IMR-90 (cell line): ENCODE measurements around the gene STARD10. TPM values are rescaled to one million over a fixed set of nuclear protein-coding genes. Genes with fewer than 3 reads are reported as not detected.

Experiments
- ATAC-seq: fragments of 200-7000 bp; cut with Tn5 transposase; 2 replicates; pipeline ENCODE4 v1.9.1; 2020; ENCODE audit warnings: low read depth, mild to moderate bottlenecking, moderate library complexity
- BruUV-seq: library from RNA; stranded (reverse); fragments of 400-500 nt; replicated peaks from 2 replicates; lab custom pipeline; 2021; lab: Mats Ljungman, UMichigan
- CTCF ChIA-PET: fragments of 300-600 bp; formaldehyde crosslinking; extraction: SDS; loops from one replicate; lab custom pipeline; 2021; ENCODE audit warnings: antibody characterized with exemption; lab: Yijun Ruan, JAX
- POLR2A ChIA-PET: fragments of 300-600 bp; sonication (Branson Sonifier 250); formaldehyde crosslinking; loops from one replicate; lab custom pipeline; 2022; ENCODE audit warnings: antibody characterized with exemption; ENCODE audit not compliant: unreplicated experiment; lab: Charles Lee
- DNase-seq: peaks from one replicate; pipeline ENCODE4 v3.0.0; 2013
- H2AFZ ChIP-seq: replicated peaks from 2 replicates; pipeline ENCODE3; 2013; ENCODE audit warnings: low read length, mild to moderate bottlenecking; ENCODE audit not compliant: poor library complexity
- H2AK5ac ChIP-seq: 2 replicates; pipeline ENCODE4 v1.6.1; 2013; ENCODE audit warnings: low read depth, low read length, inconsistent platforms
- H2AK9ac ChIP-seq: replicated peaks from 2 replicates; pipeline ENCODE3; 2013; ENCODE audit warnings: mild to moderate bottlenecking, low read depth, low read length, moderate library complexity; ENCODE audit not compliant: poor library complexity
- H2BK120ac ChIP-seq: 2 replicates; pipeline ENCODE4 v1.6.1; 2013; ENCODE audit warnings: low read depth, low read length, inconsistent platforms
- H2BK15ac ChIP-seq: 3 replicates; pipeline ENCODE4 v1.6.1; 2013; ENCODE audit warnings: low read depth, low read length, inconsistent platforms
- H2BK20ac ChIP-seq: 2 replicates; pipeline ENCODE4 v1.6.1; 2013; ENCODE audit warnings: low read depth, mild to moderate bottlenecking, inconsistent platforms, low read length, moderate library complexity
- H2BK5ac ChIP-seq: 2 replicates; pipeline ENCODE4 v1.6.1; 2013; ENCODE audit warnings: mild to moderate bottlenecking, low read depth, low read length, inconsistent platforms; ENCODE audit not compliant: poor library complexity, severe bottlenecking
- H3K14ac ChIP-seq: replicated peaks from 2 replicates; pipeline ENCODE4 v1.6.1; 2013; ENCODE audit warnings: low read depth, low read length, inconsistent platforms
- H3K18ac ChIP-seq: 2 replicates; pipeline ENCODE4 v1.6.1; 2013; ENCODE audit warnings: low read depth, low read length, control low read depth
- H3K23ac ChIP-seq: 2 replicates; pipeline ENCODE4 v1.6.1; 2013; ENCODE audit warnings: low read depth, low read length, inconsistent platforms
- H3K27ac ChIP-seq: 2 replicates; pipeline ENCODE4 v1.5.1; 2013; ENCODE audit warnings: mild to moderate bottlenecking, control low read depth, low read length; ENCODE audit not compliant: insufficient read depth
- H3K27me3 ChIP-seq: 2 replicates; pipeline ENCODE4 v1.6.1; 2013; ENCODE audit warnings: low read length; ENCODE audit not compliant: control insufficient read depth, insufficient read depth
- H3K36me3 ChIP-seq: 2 replicates; pipeline ENCODE4 v1.6.1; 2013; ENCODE audit warnings: low read length, mixed read lengths; ENCODE audit not compliant: control insufficient read depth, insufficient read depth
- H3K4ac ChIP-seq: 2 replicates; pipeline ENCODE4 v1.6.1; 2013; ENCODE audit warnings: low read depth, low read length, inconsistent platforms
- H3K4me1 ChIP-seq: 2 replicates; pipeline ENCODE4 v1.6.1; 2013; ENCODE audit warnings: low read length, mixed read lengths; ENCODE audit not compliant: control insufficient read depth, insufficient read depth
- H3K4me2 ChIP-seq: 2 replicates; pipeline ENCODE4 v1.6.1; 2013; ENCODE audit warnings: low read depth, mild to moderate bottlenecking, control low read depth, low read length, moderate library complexity
- H3K4me3 ChIP-seq: 2 replicates; pipeline ENCODE4 v1.5.1; 2013; ENCODE audit warnings: low read depth, mild to moderate bottlenecking, control low read depth, low read length, moderate library complexity; ENCODE audit not compliant: insufficient read depth
- H3K56ac ChIP-seq: 2 replicates; pipeline ENCODE4 v1.6.1; 2013; ENCODE audit warnings: low read length, inconsistent platforms; ENCODE audit not compliant: insufficient read depth; ENCODE audit errors: extremely low read depth
- H3K79me1 ChIP-seq, 2 experiments: 2 replicates each; pipeline ENCODE4 v1.6.1; 2013; ENCODE audit warnings: low read length in 2 of 2, inconsistent platforms in 1 of 2, low read depth in 1 of 2
- H3K9ac ChIP-seq: 2 replicates; pipeline ENCODE4 v1.6.1; 2013; ENCODE audit warnings: low read depth, low read length, control low read depth
- H3K9me1 ChIP-seq: 2 replicates; pipeline ENCODE4 v1.6.1; 2013; ENCODE audit warnings: low read length, inconsistent platforms; ENCODE audit not compliant: insufficient read depth
- H3K9me3 ChIP-seq: 2 replicates; pipeline ENCODE4 v1.6.1; 2013; ENCODE audit warnings: low read length; ENCODE audit not compliant: control insufficient read depth, insufficient read depth
- H4K20me1 ChIP-seq: 2 replicates; pipeline ENCODE4 v1.6.1; 2013; ENCODE audit warnings: low read length, inconsistent platforms; ENCODE audit not compliant: insufficient read depth
- H4K5ac ChIP-seq: 2 replicates; pipeline ENCODE4 v1.6.1; 2013; ENCODE audit warnings: mild to moderate bottlenecking, low read depth, low read length, control low read depth
- H4K8ac ChIP-seq, 2 experiments: 2 replicates each; pipeline ENCODE4 v1.6.1; 2013; ENCODE audit warnings: low read depth in 2 of 2, low read length in 2 of 2, control low read depth in 1 of 2, inconsistent platforms in 1 of 2
- H4K91ac ChIP-seq: 2 replicates; pipeline ENCODE4 v1.6.1; 2013; ENCODE audit warnings: low read depth, low read length, inconsistent platforms; ENCODE audit not compliant: insufficient read depth
- BHLHE40 ChIP-seq: fragments of 150-350 bp; IDR thresholded peaks from 2 replicates; pipeline ENCODE4 v1.6.1; 2016; ENCODE audit warnings: mild to moderate bottlenecking, low read depth, low read length
- CEBPB ChIP-seq: IDR thresholded peaks from 2 replicates; pipeline ENCODE4 v1.6.1; 2012; ENCODE audit warnings: low read depth, low read length, improper control_type of control experiment
- CHD1 ChIP-seq: IDR thresholded peaks from 2 replicates; pipeline ENCODE4 v1.6.1; 2012; ENCODE audit warnings: low read depth, low read length, improper control_type of control experiment
- FOS ChIP-seq: fragments of 150-350 bp; IDR thresholded peaks from 2 replicates; pipeline ENCODE4 v1.6.1; 2016; ENCODE audit warnings: low read depth, low read length
- MAFK ChIP-seq: IDR thresholded peaks from 2 replicates; pipeline ENCODE4 v1.6.1; 2012; ENCODE audit warnings: low read depth, low read length, improper control_type of control experiment
- NFE2L2 ChIP-seq: fragments of 150-350 bp; IDR thresholded peaks from 2 replicates; pipeline ENCODE4 v1.6.1; 2016; ENCODE audit warnings: low read depth, mild to moderate bottlenecking, low read length
- POLR2A ChIP-seq: IDR thresholded peaks from 2 replicates; pipeline ENCODE4 v1.6.1; 2012; ENCODE audit warnings: mild to moderate bottlenecking, low read depth, low read length
- RAD21 ChIP-seq: IDR thresholded peaks from 2 replicates; pipeline ENCODE4 v1.6.1; 2012; ENCODE audit warnings: low read length, improper control_type of control experiment
- RCOR1 ChIP-seq: IDR thresholded peaks from 2 replicates; pipeline ENCODE4 v1.6.1; 2012; ENCODE audit warnings: mild to moderate bottlenecking, low read length, improper control_type of control experiment; ENCODE audit not compliant: insufficient replicate concordance
- RFX5 ChIP-seq: IDR thresholded peaks from 2 replicates; pipeline ENCODE4 v1.8.0; 2012; ENCODE audit warnings: low read depth, mild to moderate bottlenecking, low read length, moderate library complexity
- WGBS, 2 experiments: methylation state at CpG; one replicate each; pipeline versions ENCODE4 v1.1.5 to v1.1.7; 2013; ENCODE audit warnings: missing lambda C conversion rate in 2 of 2; ENCODE audit not compliant: insufficient read length in 1 of 2; ENCODE audit errors: extremely low coverage in 2 of 2; 5-methylcytosine and 5-hydroxymethylcytosine counted together
- dilution Hi-C: fragments of 300-500 bp; cut with HindIII; formaldehyde crosslinking; loops from one replicate; pipeline ENCODE4 v1.14.3; 2018; ENCODE audit warnings: low sequenced_read_pairs; ENCODE audit not compliant: unreplicated experiment
- in situ Hi-C: fragments of 300-500 bp; cut with MboI; formaldehyde crosslinking; loops from 3 replicates; pipeline ENCODE4 v1.14.3; 2019; ENCODE audit warnings: low sequenced_read_pairs, inconsistent platforms, mixed read lengths
- intact Hi-C: fragments of 100-400 bp; cut with micrococcal nuclease; formaldehyde crosslinking; loops from 2 replicates; pipeline ENCODE4 v1.10.0; 2022
- polyA plus RNA-seq, 3 experiments: library from polyadenylated mRNA; depleted of rRNA; stranded (reverse); fragments of >200 nt; gene quantifications; 2 replicates each; pipeline ENCODE4 v1.2.3, GENCODE V29; 2012; ENCODE audit warnings: low replicate concordance in 1 of 3
- total RNA-seq: library from RNA; depleted of rRNA; stranded (reverse); fragments of >200 nt; gene quantifications from 2 replicates; pipeline ENCODE4 v1.2.3, GENCODE V29; 2012
- TF ChIP-seq, protein P1 (sequence below): conservative IDR thresholded peaks from 2 replicates; pipeline ENCODE4 v1.5.1; 2012; ENCODE audit warnings: mild to moderate bottlenecking, low read depth, low read length, improper control_type of control experiment
- TF ChIP-seq, protein P2 (sequence below): fragments of 150-350 bp; IDR thresholded peaks from 2 replicates; pipeline ENCODE4 v1.6.1; 2016; ENCODE audit warnings: low read depth, mild to moderate bottlenecking, low read length, moderate library complexity, borderline replicate concordance
- TF ChIP-seq, protein P3 (sequence below): fragments of 150-350 bp; IDR thresholded peaks from 2 replicates; pipeline ENCODE4 v1.6.1; 2017; ENCODE audit warnings: mild to moderate bottlenecking, antibody characterized with exemption, low read length, low read depth

STARD10 gene
- total and polyA plus RNA-seq, 2 of the 4 experiments (the other 2 are of a cell fraction), result 23.8 to 37.4 TPM

DNA sequence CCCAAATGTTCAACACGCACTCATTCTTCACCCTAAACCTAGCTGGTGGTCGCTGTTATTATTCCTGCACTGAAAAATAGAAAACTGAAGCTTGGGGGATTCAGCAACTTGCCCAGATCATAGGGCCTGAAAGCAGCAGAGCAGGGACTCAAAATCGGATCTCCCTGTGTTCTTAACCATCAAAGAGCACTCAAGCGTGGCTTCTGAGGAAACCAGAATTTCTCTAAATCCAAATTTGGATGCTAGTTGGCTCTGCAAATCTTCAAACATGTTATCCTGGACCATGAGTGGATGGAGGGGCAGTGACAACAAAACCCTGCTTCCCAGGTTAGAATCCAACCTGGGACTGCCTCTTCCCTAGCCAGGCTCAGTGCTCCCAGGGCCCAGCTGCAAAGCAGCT, 30.0 kb downstream of the STARD10 start:
- H3K4ac ChIP-seq, result no peak overlapping the region
- H3K4me2 ChIP-seq, result no peak overlapping the region
- H3K56ac ChIP-seq, result no peak overlapping the region
- no peaks in the 10 kb centered on the region for H4K20me1 ChIP-seq
- no peak overlapping the region for H3K4me3 ChIP-seq
- H4K91ac ChIP-seq, result no peak overlapping the region
- H3K36me3 ChIP-seq, result no peaks in the 10 kb centered on the region
- H3K23ac ChIP-seq, result no peak overlapping the region
- H3K27ac ChIP-seq, result no peak overlapping the region
- no peak overlapping the region for H3K9ac ChIP-seq
- intact Hi-C loops (no loop called here), dilution Hi-C loops (no loop called here), in situ Hi-C loops (no loop called here)
- H2AK5ac ChIP-seq, result no peak overlapping the region
- H3K18ac ChIP-seq, result no peak overlapping the region
- 83% methylated on average over 1 of the region's 4 CpGs; no CpG with 5 or more reads in 1 of the 2 experiments for WGBS, 2 experiments
- no peak overlapping the region for H2AK9ac ChIP-seq
- H2BK15ac ChIP-seq, result no peak overlapping the region
- no TSS peak for BruUV-seq
- no peak overlapping the region for H2AFZ ChIP-seq
- no peaks in the 10 kb centered on the region for H3K27me3 ChIP-seq
- H3K9me1 ChIP-seq, result peaks cover 6% of the 10 kb centered on the region
- no peak overlapping the region for H2BK120ac ChIP-seq
- H4K8ac ChIP-seq, result no peak overlapping the region
- no peak overlapping the region for H2BK20ac ChIP-seq
- no peak overlapping the region for H3K14ac ChIP-seq
- H4K5ac ChIP-seq, result no peak overlapping the region
- H3K79me1 ChIP-seq, result 0 out of 4 replicates have a peak, but pooled peaks cover 0 to 7% of the 10 kb centered on the region in 2 experiments
- H3K9me3 ChIP-seq, result peaks cover 5% of the 10 kb centered on the region; the same call in 1 of the 2 replicates
- ATAC-seq (no peak), DNase-seq (no peak)
- peaks cover 4% of the 10 kb centered on the region for H3K4me1 ChIP-seq
- no peak overlapping the region for H2BK5ac ChIP-seq
- ChIA-PET POLR2A (no interaction called here), CTCF (no interaction called here)
- TF ChIP-seq MAFK (no peak), CHD1 (no peak), RFX5 (no peak), RAD21 (no peak), BHLHE40 (no peak), CEBPB (no peak), POLR2A (no peak), NFE2L2 (no peak), RCOR1 (no peak), FOS (no peak)
- TF ChIP-seq, protein P1, sequence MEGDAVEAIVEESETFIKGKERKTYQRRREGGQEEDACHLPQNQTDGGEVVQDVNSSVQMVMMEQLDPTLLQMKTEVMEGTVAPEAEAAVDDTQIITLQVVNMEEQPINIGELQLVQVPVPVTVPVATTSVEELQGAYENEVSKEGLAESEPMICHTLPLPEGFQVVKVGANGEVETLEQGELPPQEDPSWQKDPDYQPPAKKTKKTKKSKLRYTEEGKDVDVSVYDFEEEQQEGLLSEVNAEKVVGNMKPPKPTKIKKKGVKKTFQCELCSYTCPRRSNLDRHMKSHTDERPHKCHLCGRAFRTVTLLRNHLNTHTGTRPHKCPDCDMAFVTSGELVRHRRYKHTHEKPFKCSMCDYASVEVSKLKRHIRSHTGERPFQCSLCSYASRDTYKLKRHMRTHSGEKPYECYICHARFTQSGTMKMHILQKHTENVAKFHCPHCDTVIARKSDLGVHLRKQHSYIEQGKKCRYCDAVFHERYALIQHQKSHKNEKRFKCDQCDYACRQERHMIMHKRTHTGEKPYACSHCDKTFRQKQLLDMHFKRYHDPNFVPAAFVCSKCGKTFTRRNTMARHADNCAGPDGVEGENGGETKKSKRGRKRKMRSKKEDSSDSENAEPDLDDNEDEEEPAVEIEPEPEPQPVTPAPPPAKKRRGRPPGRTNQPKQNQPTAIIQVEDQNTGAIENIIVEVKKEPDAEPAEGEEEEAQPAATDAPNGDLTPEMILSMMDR, result no peak
- TF ChIP-seq, protein P2, sequence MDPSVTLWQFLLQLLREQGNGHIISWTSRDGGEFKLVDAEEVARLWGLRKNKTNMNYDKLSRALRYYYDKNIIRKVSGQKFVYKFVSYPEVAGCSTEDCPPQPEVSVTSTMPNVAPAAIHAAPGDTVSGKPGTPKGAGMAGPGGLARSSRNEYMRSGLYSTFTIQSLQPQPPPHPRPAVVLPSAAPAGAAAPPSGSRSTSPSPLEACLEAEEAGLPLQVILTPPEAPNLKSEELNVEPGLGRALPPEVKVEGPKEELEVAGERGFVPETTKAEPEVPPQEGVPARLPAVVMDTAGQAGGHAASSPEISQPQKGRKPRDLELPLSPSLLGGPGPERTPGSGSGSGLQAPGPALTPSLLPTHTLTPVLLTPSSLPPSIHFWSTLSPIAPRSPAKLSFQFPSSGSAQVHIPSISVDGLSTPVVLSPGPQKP, result no peak
- TF ChIP-seq, protein P3, sequence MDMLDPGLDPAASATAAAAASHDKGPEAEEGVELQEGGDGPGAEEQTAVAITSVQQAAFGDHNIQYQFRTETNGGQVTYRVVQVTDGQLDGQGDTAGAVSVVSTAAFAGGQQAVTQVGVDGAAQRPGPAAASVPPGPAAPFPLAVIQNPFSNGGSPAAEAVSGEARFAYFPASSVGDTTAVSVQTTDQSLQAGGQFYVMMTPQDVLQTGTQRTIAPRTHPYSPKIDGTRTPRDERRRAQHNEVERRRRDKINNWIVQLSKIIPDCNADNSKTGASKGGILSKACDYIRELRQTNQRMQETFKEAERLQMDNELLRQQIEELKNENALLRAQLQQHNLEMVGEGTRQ, result no peak
